ENCODE results near the gene ITCH.
"Not testable (repeated sequence)": the region's sequence is repeated elsewhere in the genome, so short reads cannot be mapped to it uniquely, and the experiment has no call there.

DNA sequence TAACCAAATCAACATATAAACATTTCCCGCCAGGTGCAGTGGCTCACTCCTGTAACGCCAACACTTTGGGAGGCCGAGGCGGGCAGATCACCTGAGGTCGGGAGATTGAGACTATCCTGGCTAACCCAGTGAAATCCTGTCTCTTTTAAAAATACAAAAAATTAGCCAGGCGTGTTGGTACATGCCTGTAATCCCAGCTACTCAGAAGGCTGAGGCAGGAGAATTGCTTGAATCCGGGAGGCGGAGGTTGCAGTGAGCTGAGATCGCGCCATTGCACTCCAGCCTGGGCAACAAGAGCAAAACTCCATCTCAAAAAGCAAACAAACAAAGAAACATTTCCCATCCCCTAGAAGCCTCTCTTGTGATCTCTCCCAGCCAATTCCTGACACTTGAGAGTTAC lies 22.3 kb upstream of the ITCH start:
- TF ChIP-seq, protein P1, sequence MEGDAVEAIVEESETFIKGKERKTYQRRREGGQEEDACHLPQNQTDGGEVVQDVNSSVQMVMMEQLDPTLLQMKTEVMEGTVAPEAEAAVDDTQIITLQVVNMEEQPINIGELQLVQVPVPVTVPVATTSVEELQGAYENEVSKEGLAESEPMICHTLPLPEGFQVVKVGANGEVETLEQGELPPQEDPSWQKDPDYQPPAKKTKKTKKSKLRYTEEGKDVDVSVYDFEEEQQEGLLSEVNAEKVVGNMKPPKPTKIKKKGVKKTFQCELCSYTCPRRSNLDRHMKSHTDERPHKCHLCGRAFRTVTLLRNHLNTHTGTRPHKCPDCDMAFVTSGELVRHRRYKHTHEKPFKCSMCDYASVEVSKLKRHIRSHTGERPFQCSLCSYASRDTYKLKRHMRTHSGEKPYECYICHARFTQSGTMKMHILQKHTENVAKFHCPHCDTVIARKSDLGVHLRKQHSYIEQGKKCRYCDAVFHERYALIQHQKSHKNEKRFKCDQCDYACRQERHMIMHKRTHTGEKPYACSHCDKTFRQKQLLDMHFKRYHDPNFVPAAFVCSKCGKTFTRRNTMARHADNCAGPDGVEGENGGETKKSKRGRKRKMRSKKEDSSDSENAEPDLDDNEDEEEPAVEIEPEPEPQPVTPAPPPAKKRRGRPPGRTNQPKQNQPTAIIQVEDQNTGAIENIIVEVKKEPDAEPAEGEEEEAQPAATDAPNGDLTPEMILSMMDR (IDR thresholded peaks at IDR 0.05), result not testable (repeated sequence)
- TF ChIP-seq POLR2A (IDR thresholded peaks at IDR 0.05), result not testable (repeated sequence)

Measured in ovary (tissue), 3 donors.